K562 (cell line): ENCODE data around the gene ABHD10.

Source experiments
- CTCF ChIP-seq, 3 experiments: IDR thresholded peaks in 2 of 3; conservative IDR thresholded peaks in 1 of 3; 2 replicates each; pipeline ENCODE4 v1.5.1; 2011 to 2012; ENCODE audit warnings: low read length in 3 of 3, mild to moderate bottlenecking in 3 of 3, control low read depth in 2 of 3, improper control_type of control experiment in 1 of 3, inconsistent platforms in 1 of 3, low read depth in 1 of 3, mixed read lengths in 1 of 3, moderate library complexity in 1 of 3; ENCODE audit not compliant: insufficient read depth in 2 of 3
- ELF1 ChIP-seq: fragments of 200-800 bp; sonication (Bioruptor generic); IDR thresholded peaks from 2 replicates; pipeline ENCODE4 v1.6.1; 2016; ENCODE audit warnings: missing genetic modification characterization, missing compliant biosample characterization
- EZH2 ChIP-seq: IDR thresholded peaks from 2 replicates; pipeline ENCODE4 v1.6.1; 2012; ENCODE audit warnings: low read depth, mild to moderate bottlenecking, inconsistent platforms, low read length, borderline replicate concordance
- GABPB1 ChIP-seq: sonication (generic); formaldehyde crosslinking; IDR thresholded peaks from 2 replicates; pipeline ENCODE4 v1.8.0; 2022; ENCODE audit warnings: mild to moderate bottlenecking, missing genetic modification reagents
- TEAD4 ChIP-seq, 2 experiments: sonication (generic) in 1 of 2; formaldehyde crosslinking in 1 of 2; IDR thresholded peaks; 2 replicates each; pipeline versions ENCODE4 v1.6.1 to v1.8.0; 2012 to 2022; ENCODE audit warnings: borderline replicate concordance in 1 of 2, inconsistent platforms in 1 of 2, low read length in 1 of 2, mild to moderate bottlenecking in 1 of 2, missing genetic modification reagents in 1 of 2
- ZFP91 ChIP-seq: sonication (generic); formaldehyde crosslinking; IDR thresholded peaks from 2 replicates; pipeline ENCODE4 v1.8.0; 2022; ENCODE audit warnings: mild to moderate bottlenecking, missing genetic modification reagents

GRCh38 chr3:111986800-111987199 is 8.0 kb downstream of the ABHD10 start:
- no peak for TF ChIP-seq EZH2
- no peak for TF ChIP-seq TEAD4 (IDR thresholded peaks at IDR 0.05; ENCODE audit: low read length)
- no peak for TF ChIP-seq TEAD4 (CRISPR knock-in tag; IDR thresholded peaks at IDR 0.05; ENCODE audit: borderline replicate concordance)
- no peak for TF ChIP-seq CTCF (IDR thresholded peaks at IDR 0.05 in 2 of 3, conservative IDR thresholded peaks at IDR 0.05 in 1 of 3; ENCODE audit: insufficient read depth in 2 of 3, low read depth in 1 of 3, low read length in 3 of 3)
- TF ChIP-seq ZFP91 (CRISPR knock-in tag): no peak
- no peak for TF ChIP-seq GABPB1 (CRISPR knock-in tag)
- no peak for TF ChIP-seq ELF1 (tag)
